GM13977 (cell line): ENCODE measurements around the gene FANCI.
"Not testable (repeated sequence)": the region's sequence is repeated elsewhere in the genome, so short reads cannot be mapped to it uniquely, and the experiment has no call there.

Experiments
- DNase-seq: peaks from one replicate; pipeline ENCODE4 v3.0.0; 2012; ENCODE audit warnings: low spot score
- in situ Hi-C: fragments of 300-500 bp; cut with MboI; formaldehyde crosslinking; loops from one replicate; pipeline ENCODE4 v1.12.0; 2022; ENCODE audit warnings: low sequenced_read_pairs, low pct_unique_long_range_greater_than_20kb, mixed read lengths, inconsistent platforms; ENCODE audit not compliant: unreplicated experiment
- TF ChIP-seq, protein P1 (sequence below): IDR thresholded peaks from 2 replicates; pipeline ENCODE4 v1.5.1; 2012; ENCODE audit warnings: mild to moderate bottlenecking, control low read depth; ENCODE audit not compliant: insufficient read depth; ENCODE audit errors: extremely low read depth, missing control alignments

The FANCI gene

DNA sequence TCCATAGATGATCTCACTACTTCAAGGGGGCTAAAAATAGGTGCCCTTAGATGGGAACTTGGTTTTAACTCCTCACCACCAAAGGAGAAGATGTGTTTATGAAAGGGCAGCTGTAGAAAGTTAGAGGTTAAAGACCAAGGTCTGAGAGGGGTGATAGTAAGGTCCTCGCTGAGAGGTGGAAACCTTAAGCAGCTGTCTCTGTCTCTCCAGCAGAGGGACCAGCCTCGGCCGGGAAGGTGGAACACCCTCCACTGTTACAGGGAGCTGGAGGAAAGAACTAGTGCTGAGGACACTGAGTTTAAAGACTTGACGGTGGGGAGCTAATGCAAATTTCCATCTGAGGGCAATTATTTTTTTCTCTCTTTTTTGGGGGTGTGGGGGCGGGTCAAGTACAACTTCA, 13.5 kb upstream of the FANCI start:
- in situ Hi-C loops: no loop called here
- no peak for DNase-seq
- TF ChIP-seq, protein P1, sequence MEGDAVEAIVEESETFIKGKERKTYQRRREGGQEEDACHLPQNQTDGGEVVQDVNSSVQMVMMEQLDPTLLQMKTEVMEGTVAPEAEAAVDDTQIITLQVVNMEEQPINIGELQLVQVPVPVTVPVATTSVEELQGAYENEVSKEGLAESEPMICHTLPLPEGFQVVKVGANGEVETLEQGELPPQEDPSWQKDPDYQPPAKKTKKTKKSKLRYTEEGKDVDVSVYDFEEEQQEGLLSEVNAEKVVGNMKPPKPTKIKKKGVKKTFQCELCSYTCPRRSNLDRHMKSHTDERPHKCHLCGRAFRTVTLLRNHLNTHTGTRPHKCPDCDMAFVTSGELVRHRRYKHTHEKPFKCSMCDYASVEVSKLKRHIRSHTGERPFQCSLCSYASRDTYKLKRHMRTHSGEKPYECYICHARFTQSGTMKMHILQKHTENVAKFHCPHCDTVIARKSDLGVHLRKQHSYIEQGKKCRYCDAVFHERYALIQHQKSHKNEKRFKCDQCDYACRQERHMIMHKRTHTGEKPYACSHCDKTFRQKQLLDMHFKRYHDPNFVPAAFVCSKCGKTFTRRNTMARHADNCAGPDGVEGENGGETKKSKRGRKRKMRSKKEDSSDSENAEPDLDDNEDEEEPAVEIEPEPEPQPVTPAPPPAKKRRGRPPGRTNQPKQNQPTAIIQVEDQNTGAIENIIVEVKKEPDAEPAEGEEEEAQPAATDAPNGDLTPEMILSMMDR: no peak

DNA sequence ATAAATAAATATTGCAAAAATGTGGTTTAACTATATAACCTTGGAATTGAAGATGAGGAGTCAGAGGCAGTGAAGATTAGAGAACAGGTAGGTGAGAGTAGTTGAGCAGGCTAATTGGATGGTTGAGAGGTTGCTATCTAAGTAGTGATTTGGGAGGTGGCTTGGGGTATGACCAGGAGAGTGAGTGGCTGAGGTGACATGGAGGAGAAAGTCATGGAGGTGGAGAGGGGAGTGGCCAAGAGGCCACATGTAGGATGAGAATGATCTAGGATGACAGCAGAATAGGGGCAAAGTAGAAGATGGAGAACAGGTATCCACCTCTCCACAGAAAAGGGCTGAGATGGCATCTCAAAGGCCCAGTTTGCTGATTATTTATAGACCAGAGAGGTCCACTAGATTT, 11.9 kb upstream of the FANCI start:
- in situ Hi-C loops: no loop called here
- no peak for DNase-seq
- TF ChIP-seq, protein P1: no peak

DNA sequence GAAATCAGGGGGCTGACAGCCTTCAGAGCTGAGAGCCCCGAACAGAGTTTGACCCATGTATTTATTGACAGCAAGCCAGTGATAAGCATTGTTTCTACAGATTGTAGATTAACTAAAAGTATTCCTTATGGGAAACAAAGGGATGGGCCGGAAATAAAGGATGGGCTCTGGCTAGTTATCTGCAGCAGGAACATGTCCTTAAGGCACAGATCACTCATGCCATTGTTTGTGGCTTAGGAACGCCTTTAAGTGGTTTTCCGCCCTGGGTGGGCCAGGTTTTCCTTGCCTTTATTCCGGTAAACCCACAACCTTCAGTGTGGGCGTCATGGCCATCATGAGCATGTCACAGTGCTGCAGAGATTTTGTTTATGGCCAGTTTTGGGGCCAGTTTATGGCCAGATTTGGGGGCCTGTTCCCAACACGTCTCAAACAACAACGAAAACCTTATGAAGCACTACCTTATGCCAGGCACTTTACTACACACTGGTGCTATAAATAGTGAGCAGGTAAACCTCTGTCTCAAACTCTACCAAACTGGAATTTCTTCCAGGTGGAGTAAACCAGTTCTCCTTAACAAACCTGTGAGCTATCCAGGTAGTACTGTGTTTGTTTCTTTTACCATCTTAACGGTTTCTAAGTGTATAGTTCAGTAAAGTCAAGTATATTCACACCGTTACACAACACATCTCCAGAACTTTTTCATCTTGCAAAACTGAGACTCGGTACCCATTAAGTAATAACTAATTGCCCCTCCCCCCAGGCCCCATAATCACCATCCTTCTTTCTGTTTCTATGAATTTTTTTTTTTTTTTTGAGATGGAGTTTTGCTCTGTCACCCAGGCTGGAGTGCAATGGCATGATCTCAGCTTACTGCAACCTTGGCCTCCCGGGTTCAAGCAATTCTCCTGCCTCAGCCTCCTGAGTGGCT, 3.6 kb upstream of the FANCI start:
- DNase-seq, in situ Hi-C loops: not testable (repeated sequence)

DNA sequence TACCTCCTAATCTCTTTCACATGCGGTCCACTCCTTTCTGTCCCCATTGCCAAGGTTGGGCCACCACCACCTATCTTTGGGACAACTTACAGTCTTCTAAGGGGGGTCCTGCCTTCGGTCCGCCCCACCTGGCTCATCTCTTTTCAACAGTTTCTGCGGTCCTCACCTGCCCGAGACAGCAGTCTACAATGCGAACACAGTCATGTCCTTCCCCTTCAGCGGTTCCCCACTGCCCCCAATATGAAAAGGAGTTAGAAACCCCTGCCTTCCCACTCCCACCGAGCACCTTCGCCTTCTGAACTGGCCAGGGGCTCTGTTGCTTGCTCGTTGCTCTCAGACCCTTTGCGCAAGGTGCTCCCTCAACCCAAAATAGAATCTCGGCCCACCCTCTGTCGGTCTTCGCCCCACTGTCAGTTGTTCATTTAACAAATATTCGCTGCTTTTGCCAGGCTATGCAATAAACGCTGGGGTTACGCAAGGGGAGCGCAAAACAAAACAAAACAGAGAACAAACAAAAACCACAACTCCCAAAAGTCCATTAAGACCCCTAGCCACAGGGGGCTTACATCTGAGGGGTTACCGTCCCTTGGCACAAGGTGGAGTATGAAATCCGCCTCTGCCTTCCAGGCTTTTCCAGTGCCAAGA, 611 bp upstream of the FANCI start:
- TF ChIP-seq, protein P1: no peak
- in situ Hi-C loops: no loop called here
- DNase-seq: no peak

DNA sequence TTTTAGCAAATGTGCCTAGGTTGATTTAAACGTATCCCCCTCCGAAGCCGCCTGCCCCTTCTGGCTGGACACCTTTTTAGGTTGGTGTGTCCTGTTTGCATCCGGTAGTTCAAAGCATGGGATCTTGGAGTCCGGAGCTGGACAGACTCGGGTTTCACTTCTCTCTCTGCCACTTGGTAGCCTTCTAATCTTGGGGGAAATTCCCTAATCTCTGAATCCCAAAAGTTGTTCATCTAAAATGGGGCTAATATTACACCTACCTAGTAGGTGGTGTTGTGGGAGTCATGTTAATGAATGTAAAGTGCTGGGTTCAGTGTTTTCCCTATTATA, 760 bp downstream of the FANCI start:
- TF ChIP-seq, protein P1: no peak
- no peak for DNase-seq
- in situ Hi-C loops: no loop called here

DNA sequence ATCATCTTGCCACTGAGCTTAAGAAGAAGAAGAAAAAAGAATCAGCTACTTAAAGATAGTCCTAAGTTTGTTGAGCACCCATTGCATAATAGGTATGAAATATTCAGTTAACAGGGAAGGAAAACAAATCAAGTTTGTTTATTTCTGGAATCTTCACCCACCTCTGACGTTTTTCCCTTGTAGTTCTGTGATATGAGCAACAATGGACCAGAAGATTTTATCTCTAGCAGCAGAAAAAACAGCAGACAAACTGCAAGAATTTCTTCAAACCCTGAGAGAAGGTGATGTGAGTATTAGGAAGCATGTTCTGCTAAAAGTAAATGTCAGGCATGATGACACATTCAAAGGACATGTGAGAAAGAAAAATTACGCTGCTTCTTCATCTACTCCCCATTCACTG, 3.7 kb downstream of the FANCI start:
- TF ChIP-seq, protein P1: no peak
- no peak for DNase-seq
- in situ Hi-C loops: no loop called here

DNA sequence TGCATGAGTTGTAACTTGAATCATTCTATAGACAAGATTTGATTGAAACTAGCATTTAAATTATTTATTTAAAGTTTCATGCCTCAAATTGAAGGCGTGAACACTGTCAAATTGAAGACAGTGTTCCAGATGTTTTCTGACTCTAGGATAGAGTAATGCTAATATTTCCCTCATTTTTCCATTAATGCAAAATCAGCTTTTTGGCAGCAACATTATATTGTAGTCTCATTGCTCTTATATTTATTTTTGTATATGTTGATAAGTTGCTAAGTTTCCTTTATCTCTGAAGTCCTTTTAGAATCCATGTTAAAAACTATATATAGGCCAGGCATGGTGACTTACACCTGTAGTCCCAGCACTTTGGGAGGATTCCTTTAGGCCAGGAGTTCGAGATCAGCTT, 4.8 kb downstream of the FANCI start:
- TF ChIP-seq, protein P1: no peak
- in situ Hi-C loops: no loop called here
- DNase-seq: no peak

DNA sequence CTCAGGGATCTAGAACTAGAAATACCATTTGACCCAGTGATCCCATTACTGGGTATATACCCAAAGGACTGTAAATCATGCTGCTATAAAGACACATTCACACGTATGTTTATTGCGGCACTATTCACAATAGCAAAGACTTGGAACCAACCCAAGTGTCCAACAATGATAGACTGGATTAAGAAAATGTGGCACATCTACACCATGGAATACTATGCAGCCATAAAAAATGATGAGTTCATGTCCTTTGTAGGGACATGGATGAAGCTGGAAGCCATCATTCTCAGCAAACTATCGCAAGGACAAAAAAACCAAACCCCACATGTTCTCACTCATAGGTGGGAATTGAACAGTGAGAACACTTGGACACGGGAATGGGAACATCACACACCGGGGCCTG, 6.4 kb downstream of the FANCI start:
- DNase-seq, in situ Hi-C loops: not testable (repeated sequence)

DNA sequence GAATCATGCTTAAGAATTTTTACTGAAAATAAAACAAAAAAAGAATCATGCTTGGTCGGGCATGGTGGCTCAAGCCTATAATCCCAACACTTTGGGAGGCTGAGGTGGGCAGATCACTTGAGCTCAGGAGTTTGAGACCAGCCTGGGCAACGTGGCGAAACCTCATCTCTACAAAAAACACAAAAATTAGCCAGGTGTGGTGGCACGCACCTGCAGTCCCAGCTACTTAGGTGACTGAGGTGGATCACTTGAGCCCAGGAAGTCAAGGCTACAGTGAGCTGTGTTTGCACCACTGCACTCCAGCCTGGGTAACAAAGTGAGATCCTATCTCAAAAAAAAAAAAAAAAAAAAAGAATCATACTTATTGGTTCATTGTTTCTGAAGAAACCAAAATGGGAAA, 33.5 kb downstream of the FANCI start:
- in situ Hi-C loops, DNase-seq: not testable (repeated sequence)
